NK-92 treated with Interleukin-12 subunit alpha and Interleukin-12 subunit beta, amount 100 ng/mL, for 24 hours (cell line): ENCODE data around the gene TPCN1.

ENCODE experiments used
- DNase-seq: peaks from one replicate; lab custom pipeline; 2025; lab: John Stamatoyannopoulos, UW

TPCN1 gene

GRCh38 chr12:113310489-113310888 is 89.2 kb downstream of the TPCN1 start:
- DNase-seq: no peak

DNA sequence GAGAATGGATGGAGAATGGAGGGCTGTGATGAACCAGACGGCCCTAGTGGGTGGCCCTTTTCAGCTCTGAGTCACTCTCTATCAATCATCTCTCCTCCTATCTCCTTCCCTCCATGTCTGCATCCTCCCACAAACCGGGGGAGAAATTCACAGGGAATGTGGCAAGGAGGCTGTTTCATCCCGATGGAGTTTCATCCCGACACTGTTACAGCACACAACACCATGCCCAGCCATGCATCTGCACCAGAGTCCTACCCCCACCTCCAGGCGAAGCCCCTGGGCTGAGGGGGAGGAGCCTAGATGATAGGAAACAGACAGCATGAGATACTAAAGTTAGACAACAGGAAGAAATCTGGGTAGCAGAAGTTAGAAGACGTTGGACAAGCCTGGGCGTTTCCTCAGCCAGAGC is 92.9 kb downstream of the TPCN1 start:
- DNase-seq: no peak

- DNase-seq: no peak
Observed at GRCh38 chr12:113315358-113315757, 94.1 kb downstream of the TPCN1 start.

GRCh38 chr12:113316155-113316554 is 94.9 kb downstream of the TPCN1 start:
- DNase-seq: no peak

GRCh38 chr12:113317122-113317521 is 95.9 kb downstream of the TPCN1 start:
- no peak for DNase-seq

- no peak for DNase-seq
Observed at GRCh38 chr12:113318046-113318656, 96.9 kb downstream of the TPCN1 start.

GRCh38 chr12:113318900-113319628 is 97.8 kb downstream of the TPCN1 start:
- no peak for DNase-seq

DNA sequence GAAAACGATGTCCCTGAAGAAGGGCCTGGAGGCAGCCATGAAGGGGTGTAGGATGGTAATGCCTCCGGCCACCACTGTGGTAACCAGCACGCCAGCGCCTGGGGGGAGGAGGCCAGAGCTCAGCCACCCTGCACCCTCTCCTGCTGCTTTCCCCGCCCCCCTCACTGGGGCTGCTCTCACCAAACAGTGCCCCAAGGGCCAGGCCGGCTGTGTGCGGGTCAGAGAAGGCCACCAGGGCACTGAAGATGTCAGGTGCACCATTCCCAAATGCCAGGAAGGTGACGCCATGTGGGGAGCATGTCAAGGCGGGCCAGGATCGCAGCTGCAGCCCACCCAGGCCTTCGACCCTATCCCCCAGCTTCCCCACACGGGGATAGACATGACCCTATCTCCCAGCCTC is 99.1 kb downstream of the TPCN1 start:
- DNase-seq: no peak

DNA sequence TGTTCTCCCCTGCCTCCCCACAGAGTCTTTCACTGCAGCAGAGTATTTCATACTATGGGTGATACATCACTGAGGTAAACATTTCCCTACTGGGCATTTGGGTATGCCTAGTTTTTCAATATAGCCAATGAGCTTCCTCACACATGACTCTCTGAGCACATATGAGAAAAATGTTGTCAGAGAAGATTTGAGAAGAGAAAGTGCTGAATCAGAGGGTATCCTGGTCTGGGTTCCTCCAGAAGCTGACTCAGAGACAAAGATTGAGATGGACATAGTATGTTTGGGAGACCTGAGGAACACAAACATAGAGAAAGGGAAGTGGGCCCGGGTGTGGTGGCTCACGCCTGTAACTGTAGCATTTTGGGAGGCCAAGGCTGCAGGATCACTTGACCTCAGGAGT is 101.1 kb downstream of the TPCN1 start:
- DNase-seq: no peak

GRCh38 chr12:113325916-113326315 is 104.7 kb downstream of the TPCN1 start:
- no peak for DNase-seq

DNA sequence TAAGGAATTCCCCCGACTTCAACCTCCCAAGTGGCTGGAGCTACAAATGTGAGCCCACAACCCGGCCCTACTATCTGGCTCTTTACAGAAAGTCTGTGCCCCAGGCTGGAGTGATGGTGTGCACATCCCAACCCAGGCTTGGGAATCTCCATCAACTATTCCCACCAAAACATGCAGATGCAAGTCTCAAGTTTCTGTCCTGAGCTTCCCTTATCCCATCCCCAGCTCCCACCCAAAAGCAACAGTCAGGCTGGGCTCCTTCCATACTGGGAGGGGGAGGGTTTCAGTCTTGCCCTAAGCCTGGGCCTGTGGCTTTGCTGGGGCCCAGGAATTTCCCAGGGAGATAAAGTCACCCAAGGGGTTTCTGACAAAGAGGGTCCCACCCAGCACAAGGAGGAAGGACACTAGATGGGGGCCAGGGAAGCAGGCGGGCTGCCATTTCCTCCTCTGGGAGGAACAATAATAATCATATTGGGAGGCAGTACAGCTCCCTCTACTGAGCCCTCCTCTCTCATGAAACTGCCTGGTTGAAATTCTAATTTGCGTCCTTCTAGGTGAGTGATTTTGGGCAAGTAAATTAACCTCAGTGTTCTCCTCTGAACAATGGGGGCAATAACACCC is 105.6 kb downstream of the TPCN1 start:
- DNase-seq: no peak

DNA sequence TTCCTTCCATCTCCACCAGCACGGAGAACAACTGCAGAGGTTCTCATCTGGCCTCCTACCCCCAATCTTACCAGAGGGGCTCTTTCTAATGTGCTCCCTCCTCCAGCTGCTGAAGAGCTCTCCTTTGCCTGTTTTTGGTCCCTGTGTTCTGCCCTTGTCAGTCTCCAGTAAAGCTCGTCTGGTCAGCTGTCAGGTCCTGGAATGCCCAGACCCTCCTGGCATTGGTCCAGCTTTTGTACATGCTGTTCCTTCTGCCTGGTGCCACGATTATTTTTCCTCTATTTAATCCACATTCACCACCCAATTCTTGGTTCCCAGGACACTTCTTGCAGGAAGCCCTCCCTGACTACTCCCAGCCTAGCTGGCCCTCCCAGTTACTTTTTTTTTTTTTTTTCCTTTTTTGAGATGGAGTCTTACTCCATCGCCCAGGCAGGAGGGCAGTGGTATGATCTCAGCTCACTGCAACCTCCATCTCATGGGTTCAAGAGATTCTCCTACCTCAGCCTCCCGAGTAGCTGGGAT is 107.2 kb downstream of the TPCN1 start:
- no peak for DNase-seq

- DNase-seq: no peak
Observed at GRCh38 chr12:113329022-113329790, 107.9 kb downstream of the TPCN1 start.

- no peak for DNase-seq
Observed at GRCh38 chr12:113329791-113330417, 108.6 kb downstream of the TPCN1 start.

GRCh38 chr12:113330505-113330904 is 109.2 kb downstream of the TPCN1 start:
- no peak for DNase-seq

DNA sequence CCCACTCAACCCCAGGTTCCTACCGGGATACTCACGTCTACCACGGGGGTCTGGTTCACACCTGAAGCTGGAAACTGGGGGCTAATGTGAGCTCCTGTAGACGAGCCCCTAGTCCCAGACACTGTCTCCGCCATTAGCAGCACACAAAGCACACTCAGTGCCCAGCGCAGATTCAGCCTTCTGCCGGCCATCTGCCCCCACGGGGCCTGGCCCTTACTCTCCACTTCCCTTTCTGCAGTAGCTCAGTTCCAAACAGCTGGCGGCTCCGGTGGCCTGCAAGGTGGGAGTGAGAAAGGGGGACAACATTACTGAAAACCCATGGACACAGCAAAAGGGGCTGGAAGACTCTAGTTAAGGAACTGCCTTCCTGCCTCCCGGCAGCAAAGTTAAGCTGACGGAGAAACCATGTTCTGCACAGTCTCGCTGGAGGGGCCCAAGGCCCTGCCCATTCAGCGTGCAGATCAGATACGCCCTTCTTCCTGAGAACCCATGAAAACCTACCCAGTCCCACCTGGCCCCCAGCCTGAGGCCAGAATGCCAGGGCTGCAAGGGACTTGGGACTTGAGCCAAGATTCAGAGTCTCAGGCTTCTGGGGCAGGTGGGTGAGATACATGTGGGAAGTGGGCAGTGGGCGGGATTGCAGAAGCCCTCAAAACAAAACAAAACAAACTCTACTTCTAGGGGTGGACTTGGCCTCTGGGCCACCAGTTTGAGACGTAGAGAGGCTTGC is 111.6 kb downstream of the TPCN1 start:
- no peak for DNase-seq

- DNase-seq: no peak
Observed at GRCh38 chr12:113333418-113333750, 112.1 kb downstream of the TPCN1 start.

DNA sequence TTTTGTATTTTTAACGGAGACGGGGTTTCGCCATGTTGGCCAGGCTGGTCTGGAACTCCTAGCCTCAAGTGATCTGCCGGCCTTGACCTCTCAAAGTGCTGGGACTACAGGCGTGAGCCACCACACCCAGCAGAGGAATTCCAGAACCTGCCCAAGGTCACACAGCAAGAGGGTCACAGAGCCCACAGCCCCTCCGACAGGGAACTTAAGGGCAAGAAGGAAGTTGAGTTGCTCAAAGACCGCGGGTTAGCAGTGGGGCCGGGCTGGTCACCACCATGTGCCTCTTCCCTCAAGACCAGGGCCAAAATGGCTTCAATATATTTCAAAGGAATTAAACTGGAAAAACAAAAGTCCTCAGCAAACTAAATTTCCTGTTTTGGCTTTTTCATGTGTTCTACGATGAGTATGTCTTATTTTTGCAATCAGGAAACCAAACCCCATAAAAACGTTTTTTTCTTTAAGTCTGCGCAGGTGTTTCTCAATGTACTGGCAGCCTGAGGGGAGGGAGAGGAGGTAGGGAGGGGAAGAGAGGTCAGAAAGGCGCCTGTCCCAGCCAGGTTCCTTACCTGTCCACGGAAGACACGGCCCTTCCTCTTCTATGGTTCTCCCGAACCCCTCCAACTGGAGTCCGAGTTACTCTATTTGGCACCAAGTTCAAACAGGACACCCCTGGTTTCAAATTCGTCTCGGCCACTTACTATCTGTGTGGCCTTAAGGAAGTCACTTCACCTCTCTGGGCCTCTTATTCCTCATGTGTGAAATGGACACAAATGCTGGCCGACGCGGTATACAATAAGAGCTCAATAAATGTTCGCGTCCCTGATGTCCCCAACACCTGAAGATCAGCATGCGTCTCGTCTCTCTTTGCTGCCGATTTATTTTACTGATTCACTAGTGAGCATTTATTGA is 112.9 kb downstream of the TPCN1 start:
- DNase-seq: no peak

GRCh38 chr12:113334786-113335539 is 113.7 kb downstream of the TPCN1 start, which contains the start of gene SLC8B1:
TSS of gene SLC8B1 (minus strand) at chr12:113335109. CDS start at chr12:113332878, 2,231 bp downstream.
- peak; percentile 57 for DNase-seq
